Fibroblast of skin of right quadriceps (primary cell): Measurements from ENCODE around the gene DCLK3.

Experiments used
- DNase-seq: peaks from one replicate; pipeline ENCODE4 v3.0.0-alpha.2; 2013

DCLK3 gene

GRCh38 chr3:36763850-36764703, at the start of gene DCLK3:
Gene DCLK3 (minus strand): TSS chr3:36764553. CDS start chr3:36764263, 290 bp downstream.
- no peak for DNase-seq

- DNase-seq: no peak
Measured at GRCh38 chr3:36813305-36813704, 49.0 kb upstream of the DCLK3 start.

GRCh38 chr3:36812240-36812639, 47.9 kb upstream of the DCLK3 start:
- DNase-seq: no peak

DNA sequence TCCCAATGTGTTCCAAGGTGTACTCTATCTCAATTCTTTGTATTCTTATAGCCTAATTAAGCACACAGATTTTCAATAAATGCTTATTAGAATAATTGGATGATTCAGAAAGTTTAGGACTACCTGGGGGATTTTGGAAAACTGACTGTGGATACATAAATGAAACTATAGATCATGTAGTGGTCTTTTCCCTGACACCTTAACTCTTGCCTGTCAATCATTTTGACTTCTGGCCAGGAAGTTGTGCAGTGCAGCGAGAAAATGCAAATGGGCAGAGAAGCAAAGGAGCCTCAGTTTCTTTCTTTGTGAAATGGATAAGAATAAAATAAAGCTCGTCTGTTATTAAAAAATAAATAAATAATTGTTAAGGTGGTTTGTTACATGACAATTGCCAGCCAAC, 47.4 kb upstream of the DCLK3 start:
- DNase-seq: no peak

DNA sequence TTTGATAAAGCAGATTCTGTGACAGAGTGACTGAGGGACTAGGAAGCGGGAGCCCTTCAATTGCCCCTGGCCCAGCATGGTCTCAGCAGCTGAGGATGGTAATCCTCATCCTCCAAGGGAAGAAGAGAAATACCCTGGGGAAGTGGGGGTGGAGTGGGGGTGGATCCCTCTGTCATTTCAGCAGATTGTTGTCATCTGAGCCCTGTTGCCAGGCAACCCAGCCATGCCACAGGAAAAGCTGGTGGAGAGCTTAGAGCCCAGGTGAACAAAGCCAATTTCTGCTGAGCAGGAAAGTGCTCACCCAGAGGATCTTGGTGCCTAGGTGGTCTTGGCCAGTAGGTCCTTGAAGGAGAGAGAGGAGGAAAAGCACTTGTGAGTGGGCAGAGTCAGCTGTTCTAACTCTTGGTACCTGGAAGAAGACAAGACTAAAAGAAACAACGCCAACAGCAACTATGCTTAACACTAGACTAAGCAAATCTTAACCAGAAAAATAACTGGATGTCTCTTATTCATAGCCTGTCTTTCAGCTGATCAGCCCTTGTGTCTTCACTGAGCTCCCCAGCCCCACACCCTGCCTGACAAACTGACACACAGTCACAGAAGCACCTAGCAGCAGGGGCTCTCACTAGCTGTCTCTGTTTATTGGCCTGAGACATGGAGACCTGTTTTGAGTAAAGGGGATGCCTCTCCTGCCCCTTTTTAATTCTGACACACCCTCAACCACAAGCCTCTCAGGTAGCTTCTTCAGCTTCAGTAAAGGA, 40.1 kb upstream of the DCLK3 start:
- DNase-seq: no peak

DNA sequence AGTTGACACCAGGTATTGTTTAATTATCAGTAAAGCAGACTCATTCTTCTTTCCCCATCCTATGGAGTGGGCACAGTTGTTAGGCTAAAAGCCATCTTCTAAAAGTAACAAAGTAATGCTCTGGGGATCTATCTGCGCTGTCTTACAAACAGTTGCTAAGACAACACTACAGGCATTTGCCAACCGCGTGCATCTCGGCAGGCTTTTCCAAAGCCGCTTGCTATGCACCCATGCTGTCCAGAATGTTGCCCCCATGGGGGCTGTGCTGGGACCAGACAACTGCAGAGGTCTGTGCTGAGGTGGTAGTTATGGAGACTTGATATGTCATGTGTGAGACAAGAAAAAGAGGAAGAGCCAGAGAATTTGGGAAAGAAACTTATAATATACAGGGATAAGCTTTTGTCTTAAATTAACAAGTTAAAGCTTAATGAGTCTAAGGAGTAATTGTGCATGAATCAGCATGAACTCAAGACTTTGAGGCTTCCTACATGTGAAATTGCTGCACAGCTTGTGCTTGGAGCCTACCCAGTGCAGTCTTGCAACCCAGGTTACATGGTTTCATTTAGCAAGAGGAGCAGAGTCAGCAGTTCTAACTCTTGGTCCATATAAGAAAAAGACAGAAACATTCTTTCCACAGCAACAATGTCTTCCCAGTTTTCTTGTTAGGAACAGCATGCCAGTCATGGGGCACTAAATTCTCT, 38.9 kb upstream of the DCLK3 start:
- no peak for DNase-seq

GRCh38 chr3:36800533-36801116, 36.3 kb upstream of the DCLK3 start:
- DNase-seq: no peak

GRCh38 chr3:36796881-36797280, 32.5 kb upstream of the DCLK3 start:
- DNase-seq: peak; percentile 35

DNA sequence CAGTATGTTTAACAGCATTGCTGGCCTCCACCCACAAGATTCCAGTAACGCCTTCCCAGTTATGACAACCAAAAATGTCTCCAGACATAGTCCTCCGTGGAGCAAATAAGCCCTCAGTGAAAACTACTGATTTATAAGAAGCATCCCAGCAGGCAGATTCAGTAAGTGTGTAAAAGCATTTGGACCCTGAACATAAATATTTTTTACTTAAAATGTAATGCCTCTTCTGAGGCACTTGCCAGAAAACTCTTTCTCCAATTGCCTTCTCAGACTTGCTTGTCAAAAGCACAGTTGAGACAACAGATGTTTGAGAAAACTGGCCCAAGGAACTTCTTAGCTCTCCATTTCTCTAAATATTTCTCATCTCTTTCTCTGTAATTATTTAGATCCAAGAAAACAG, 31.8 kb upstream of the DCLK3 start:
- DNase-seq: no peak

DNA sequence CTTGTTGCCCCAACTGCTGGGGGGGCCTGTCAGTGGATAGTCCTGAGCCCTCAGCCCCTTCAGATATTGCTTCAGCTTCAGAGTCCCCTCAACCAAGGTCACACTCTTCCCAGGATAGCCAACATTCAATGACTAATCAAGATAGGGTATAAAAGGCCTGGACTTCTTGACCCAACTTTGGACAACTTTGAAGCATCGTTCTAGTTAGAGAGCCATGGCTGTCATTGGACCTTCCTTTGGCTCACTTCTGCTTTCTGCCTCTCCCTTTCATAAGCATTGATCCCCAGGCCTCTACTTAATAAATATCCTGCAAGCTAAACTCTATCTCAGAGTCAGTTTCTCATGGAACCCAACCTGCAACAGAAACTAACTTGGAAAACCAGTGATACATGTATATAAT, 31.3 kb upstream of the DCLK3 start:
- DNase-seq: no peak

GRCh38 chr3:36792342-36792741, 28.0 kb upstream of the DCLK3 start:
- peak; percentile 14 for DNase-seq

DNA sequence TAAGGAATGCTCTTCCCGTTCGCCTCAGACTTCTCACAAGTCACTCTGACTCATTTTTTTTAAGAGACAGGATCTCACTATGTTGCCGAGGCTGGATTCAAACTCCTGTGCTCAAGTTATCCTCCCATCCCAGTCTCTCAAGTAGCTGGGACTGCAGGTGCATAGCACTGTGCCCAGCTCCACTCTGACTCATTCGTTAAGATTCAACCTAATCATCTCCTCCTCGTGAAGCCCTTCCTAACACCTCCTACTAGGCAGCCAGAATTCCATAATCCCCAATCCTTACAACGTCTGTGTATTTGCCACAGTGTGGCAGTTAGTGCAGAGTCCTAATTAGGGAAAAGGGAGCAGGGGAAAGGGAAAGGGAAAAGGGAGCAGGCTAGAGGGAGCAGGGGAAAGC, 26.4 kb upstream of the DCLK3 start:
- no peak for DNase-seq

GRCh38 chr3:36786921-36787890, 22.9 kb upstream of the DCLK3 start:
- DNase-seq: no peak

- DNase-seq: peak; percentile 55
Measured at GRCh38 chr3:36784138-36784635, 19.8 kb upstream of the DCLK3 start.

DNA sequence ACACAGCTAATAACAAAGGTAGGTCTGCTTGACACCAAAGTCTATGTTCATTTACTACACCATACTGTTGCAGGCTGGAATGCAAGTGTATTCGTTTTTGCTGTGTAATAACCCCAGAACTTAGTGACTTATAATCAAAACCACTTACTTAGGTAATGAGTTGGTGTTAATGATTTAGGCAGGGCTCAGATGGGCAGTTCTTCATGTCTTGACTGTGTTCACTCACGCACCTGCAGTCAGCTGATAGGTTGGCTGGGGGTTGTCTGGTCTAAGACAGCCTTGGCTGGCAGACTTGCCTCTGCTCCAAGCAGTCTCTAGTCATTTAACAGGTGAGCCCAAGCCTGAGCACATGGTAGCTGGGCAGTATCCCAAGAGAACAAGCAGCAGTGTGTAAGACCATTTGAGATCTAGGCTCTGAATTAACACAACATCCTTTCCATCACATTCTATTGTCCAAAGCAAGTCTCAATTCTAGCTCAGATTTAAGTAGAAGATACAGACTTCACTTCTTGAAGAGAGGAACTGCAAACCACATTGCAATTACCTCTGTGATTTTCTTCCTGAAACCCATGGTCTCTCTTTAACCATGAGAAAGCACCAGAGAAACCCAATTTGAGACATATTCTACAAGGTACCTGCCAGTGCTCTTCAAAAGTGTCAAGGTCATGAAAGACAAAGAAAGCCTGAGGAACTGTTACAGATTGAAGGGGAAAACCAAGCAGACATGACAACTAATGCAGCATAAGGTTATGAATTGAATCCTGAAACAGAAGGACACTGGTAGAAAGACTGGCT, 13.3 kb upstream of the DCLK3 start:
- DNase-seq: no peak

DNA sequence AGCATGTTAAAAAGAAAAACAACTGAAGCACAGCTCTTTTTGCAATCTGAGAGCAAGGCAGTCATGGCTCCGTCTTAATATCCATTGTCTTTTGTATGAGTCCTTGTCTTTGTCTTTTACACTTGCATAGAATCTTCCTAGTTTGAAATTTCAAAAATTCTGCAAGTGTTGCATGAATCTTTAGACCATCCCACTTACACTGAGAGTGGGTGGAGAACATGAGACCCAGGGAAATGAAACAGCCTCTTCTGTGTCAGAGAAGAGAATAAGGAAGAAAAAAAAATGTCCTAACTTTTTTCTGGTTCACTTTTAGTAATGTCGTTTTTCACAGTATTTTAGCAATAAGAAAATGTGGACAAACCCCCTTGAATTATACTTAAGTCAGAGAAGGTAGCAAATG, 12.1 kb upstream of the DCLK3 start:
- DNase-seq: no peak

- DNase-seq: peak; percentile 35
Measured at GRCh38 chr3:36774052-36774451, 9.7 kb upstream of the DCLK3 start.

GRCh38 chr3:36771931-36772330, 7.6 kb upstream of the DCLK3 start:
- DNase-seq: no peak

DNA sequence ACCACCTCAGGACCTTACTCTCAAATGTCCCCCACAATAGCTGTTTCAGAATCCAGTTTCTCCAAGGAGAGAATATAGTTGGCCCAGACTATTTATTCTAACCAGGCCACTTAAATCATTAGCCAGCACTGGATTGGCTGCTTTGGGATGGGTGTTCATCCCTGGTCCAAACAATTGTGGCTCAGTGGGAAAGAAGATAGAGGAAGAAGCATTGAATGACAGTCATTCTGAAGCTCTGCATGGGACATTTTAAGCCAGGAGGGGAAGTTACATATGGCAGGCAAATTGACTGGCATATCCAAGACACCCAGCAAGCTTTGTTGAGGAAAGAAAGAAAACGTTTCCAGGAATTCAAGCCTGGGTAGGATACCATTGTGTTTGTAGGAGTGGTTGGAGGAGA, 5.6 kb upstream of the DCLK3 start:
- no peak for DNase-seq

- DNase-seq: no peak
Measured at GRCh38 chr3:36765104-36765503, 751 bp upstream of the DCLK3 start.

GRCh38 chr3:36764704-36765038, 318 bp upstream of the DCLK3 start:
- no peak for DNase-seq
